22Rv1 (cell line): ENCODE data around the gene TRIM52.
"Not testable (repeated sequence)": the region's sequence is repeated elsewhere in the genome, so short reads cannot be mapped to it uniquely, and the experiment has no call there.

Source experiments
- H3K27ac ChIP-seq: fragments of 450-650 bp; 2 replicates; pipeline ENCODE4 v1.5.1; 2017
- CTCF ChIP-seq: fragments of 450-650 bp; IDR thresholded peaks from 2 replicates; pipeline ENCODE4 v1.5.1; 2017; ENCODE audit warnings: mild to moderate bottlenecking
- ZFX ChIP-seq: fragments of 450-650 bp; IDR thresholded peaks from 2 replicates; pipeline ENCODE4 v1.6.1; 2017; ENCODE audit warnings: antibody characterized with exemption, borderline replicate concordance

Gene TRIM52

GRCh38 chr5:181281077-181281983 lies 20.4 kb upstream of the TRIM52 start:
- H3K27ac ChIP-seq = peak overlapping the region; percentile 82
- TF ChIP-seq ZFX (no peak), CTCF (no peak)

DNA sequence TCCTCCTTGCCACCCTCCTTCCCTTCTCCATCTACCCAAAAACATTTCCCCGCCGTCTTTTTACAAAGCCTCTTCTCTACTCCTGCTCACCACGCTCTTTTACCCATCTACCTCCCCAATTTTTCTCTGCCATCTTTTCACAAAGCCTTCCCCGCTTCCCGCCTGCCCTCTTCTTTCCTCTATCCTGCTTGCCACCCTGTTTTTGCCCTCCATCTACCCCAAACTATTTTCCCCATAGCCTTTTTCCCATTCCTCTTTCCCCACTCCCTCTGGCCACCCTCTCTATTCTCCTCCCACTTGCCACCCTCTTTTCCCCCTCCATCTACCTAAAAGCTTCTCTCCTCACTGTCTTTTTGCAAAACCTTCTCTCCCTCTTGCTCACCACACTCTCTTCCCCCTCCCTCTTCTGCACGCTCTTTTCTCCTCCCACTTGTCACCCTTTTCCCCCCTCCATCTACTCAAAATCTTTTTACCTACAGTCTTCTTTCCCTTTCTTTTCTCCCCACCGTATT lies 19.4 kb upstream of the TRIM52 start:
- TF ChIP-seq ZFX = no peak
- peak overlapping the region; percentile 82 for H3K27ac ChIP-seq

DNA sequence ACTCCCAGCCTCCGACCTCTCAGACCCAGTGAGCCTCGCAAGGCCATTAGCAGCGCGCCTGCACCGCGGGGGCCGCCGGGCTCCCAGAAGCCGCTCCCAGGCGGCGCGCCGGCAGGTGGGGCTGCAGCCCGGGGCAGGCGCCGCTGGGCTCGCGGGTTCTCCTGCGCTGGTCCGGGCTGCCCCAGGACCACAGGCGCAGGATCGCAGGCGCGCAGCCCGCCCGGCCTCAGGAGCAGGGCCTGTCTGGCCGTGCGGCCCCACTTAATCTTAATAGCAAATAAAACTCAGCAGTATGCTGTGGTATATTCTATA lies 12.4 kb upstream of the TRIM52 start:
- not testable (repeated sequence) for H3K27ac ChIP-seq

DNA sequence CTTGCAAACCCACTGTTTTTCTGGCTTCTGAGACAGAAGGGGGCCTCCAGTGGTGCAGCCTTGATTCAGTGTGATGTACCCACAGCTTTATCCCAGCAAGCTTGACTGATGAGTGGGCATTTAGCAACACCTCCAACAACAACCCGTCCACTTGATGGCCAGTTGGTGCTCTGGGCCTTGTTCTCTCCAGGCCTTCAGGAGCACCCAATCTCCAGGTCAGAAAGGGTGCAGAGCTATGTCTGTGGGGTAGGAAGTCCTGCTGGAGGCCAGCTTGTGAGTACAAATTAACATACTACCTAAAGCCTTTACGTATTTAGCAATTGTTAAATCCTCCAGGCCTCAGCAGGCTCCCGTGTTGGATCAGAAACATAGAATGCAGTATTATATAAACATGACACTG lies 10.1 kb upstream of the TRIM52 start:
- TF ChIP-seq ZFX (no peak), CTCF (no peak)
- H3K27ac ChIP-seq = no peak overlapping the region

GRCh38 chr5:181267907-181268306 lies 7.0 kb upstream of the TRIM52 start:
- H3K27ac ChIP-seq = 0 out of 2 replicates have a peak overlapping the region, but pooled peaks have one; percentile 26

GRCh38 chr5:181267291-181267904 lies 6.5 kb upstream of the TRIM52 start:
- H3K27ac ChIP-seq = 0 out of 2 replicates have a peak overlapping the region, but pooled peaks have one; percentile 26

- no peak for TF ChIP-seq ZFX
- no peak for TF ChIP-seq CTCF
Measured at GRCh38 chr5:181265092-181265671, 4.2 kb upstream of the TRIM52 start.

GRCh38 chr5:181263633-181264032 lies 2.7 kb upstream of the TRIM52 start:
- no peak for TF ChIP-seq CTCF
- no peak for TF ChIP-seq ZFX
- peak overlapping the region; percentile 90 for H3K27ac ChIP-seq

More at GRCh38 chr5:181265092-181265671, 4.2 kb upstream of the TRIM52 start:
- no peak overlapping the region for H3K27ac ChIP-seq

- peak overlapping the region; percentile 90 for H3K27ac ChIP-seq
Measured at GRCh38 chr5:181261320-181262049, 542 bp upstream of the TRIM52 start.

More at GRCh38 chr5:181261320-181262049, 542 bp upstream of the TRIM52 start:
- TF ChIP-seq ZFX (0 out of 2 replicates have a peak, but pooled peaks have one; percentile 74), CTCF (no peak)
